ENCODE measurements around the gene LPIN3. TPM values are rescaled to one million over a fixed set of nuclear protein-coding genes. Genes with fewer than 3 reads are reported as not detected.

LPIN3 gene
- total and polyA plus RNA-seq, 7 donors = 0.57 to 3.0 (median 1.5) TPM

DNA sequence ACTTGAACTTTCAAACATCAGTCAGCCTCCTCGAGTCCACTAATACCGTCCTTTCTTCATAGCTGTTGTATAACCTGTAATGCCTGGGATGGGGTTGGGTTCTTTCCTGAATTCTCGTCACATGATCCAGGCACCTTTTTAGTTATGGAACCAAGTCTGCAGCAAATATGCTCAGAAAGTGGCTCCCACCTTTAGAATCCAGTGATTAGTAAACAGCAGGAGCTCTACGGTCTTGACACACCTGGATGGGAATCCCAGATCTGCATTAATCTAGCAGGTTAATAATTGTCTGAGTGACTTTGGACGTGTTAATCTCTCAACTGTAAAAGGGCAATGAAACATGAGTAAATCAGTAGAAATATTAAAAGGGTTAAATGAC is 22.4 kb upstream of the LPIN3 start:
- Histone ChIP-seq H3K4me3 (peak overlapping the region; percentile 89), H3K36me3 (ENCODE audit: insufficient read depth in 1 of 2, low read depth in 1 of 2) (no peaks in the 10 kb centered on the region), H3K27me3 (ENCODE audit: insufficient read depth in 3 of 3, low read length in 2 of 3) (no peaks in the 10 kb centered on the region), H3K9me3 (no peaks in the 10 kb centered on the region), H3K27ac (peak overlapping the region; percentile 95), H3K4me1 (peaks cover 35% of the 10 kb centered on the region)
- intact Hi-C loops (cut with DNase I) = loop anchor here in 1 of 2 donors (5.0 kb wide), 2 partner anchors 71 to 86 kb away; no protein-coding TSS in a partner anchor
- WGBS, 3 donors = 44 to 63% (median 45%) methylated on average over 5 of the region's 5 CpGs
- TF ChIP-seq, protein P1, sequence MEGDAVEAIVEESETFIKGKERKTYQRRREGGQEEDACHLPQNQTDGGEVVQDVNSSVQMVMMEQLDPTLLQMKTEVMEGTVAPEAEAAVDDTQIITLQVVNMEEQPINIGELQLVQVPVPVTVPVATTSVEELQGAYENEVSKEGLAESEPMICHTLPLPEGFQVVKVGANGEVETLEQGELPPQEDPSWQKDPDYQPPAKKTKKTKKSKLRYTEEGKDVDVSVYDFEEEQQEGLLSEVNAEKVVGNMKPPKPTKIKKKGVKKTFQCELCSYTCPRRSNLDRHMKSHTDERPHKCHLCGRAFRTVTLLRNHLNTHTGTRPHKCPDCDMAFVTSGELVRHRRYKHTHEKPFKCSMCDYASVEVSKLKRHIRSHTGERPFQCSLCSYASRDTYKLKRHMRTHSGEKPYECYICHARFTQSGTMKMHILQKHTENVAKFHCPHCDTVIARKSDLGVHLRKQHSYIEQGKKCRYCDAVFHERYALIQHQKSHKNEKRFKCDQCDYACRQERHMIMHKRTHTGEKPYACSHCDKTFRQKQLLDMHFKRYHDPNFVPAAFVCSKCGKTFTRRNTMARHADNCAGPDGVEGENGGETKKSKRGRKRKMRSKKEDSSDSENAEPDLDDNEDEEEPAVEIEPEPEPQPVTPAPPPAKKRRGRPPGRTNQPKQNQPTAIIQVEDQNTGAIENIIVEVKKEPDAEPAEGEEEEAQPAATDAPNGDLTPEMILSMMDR (IDR thresholded peaks at IDR 0.05) = no peak
- ATAC-seq (no peak), DNase-seq (no peak)

DNA sequence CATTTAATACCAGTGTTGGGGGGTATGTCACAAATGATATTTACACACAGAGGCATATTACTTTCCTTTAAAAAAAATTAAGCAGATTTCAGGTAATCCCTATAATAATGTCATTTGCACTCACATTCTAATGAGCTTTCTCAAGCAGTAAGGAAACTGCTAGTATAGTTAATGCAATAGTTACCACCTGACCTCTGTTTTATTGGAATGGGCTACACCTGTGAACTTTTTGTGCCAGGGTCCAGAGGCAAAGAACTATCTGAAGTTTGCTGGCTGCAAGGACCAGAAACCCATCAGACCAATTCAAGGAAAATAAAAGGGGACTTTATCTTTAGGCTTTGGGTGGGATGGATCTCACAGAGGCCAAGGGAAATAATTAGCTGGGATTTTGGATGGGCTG is 20.2 kb upstream of the LPIN3 start:
- TF ChIP-seq, protein P1 (IDR thresholded peaks at IDR 0.05) = no peak
- no peak for DNase-seq
- H3K4me1 ChIP-seq = peaks cover 15% of the 10 kb centered on the region
- no peaks in the 10 kb centered on the region for H3K36me3 ChIP-seq (ENCODE audit: insufficient read depth in 1 of 2, low read depth in 1 of 2)
- intact Hi-C loops (cut with DNase I) = no loop called here
- H3K27me3 ChIP-seq (ENCODE audit: insufficient read depth in 3 of 3, low read length in 2 of 3) = no peaks in the 10 kb centered on the region
- no peak overlapping the region for H3K4me3 ChIP-seq
- no peak for ATAC-seq
- H3K9me3 ChIP-seq = no peaks in the 10 kb centered on the region
- H3K27ac ChIP-seq = no peak overlapping the region

DNA sequence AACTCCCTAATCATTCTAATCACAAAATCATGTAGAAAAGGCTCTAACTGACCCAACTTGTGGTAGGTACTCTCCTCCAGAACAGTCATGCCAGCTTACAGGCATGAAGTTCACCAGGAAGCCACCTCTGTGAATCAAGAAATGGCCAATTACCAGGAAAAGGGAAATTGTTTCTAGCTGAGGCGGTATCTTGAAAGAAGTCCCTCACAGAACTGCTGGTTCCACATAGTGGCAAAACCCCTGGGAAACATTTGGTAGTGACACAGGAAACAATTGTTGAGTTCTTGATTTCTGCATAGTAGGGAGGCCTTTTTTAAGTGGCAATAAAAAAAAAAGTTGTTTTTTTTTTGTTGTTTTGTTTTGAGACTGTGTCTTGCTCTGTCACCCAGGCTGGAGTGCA is 19.6 kb upstream of the LPIN3 start:
- ATAC-seq = no peak
- Histone ChIP-seq H3K9me3 (no peaks in the 10 kb centered on the region), H3K4me3 (no peak overlapping the region), H3K27me3 (ENCODE audit: insufficient read depth in 3 of 3, low read length in 2 of 3) (no peaks in the 10 kb centered on the region), H3K4me1 (peaks cover 9% of the 10 kb centered on the region), H3K36me3 (ENCODE audit: insufficient read depth in 1 of 2, low read depth in 1 of 2) (no peaks in the 10 kb centered on the region), H3K27ac (no peak overlapping the region)
- TF ChIP-seq, protein P1 (IDR thresholded peaks at IDR 0.05) = no peak
- DNase-seq = no peak
- WGBS, 3 donors = 83 to 88% (median 84%) methylated on average over 1 of the region's 1 CpG
- intact Hi-C loops (cut with DNase I) = no loop called here

DNA sequence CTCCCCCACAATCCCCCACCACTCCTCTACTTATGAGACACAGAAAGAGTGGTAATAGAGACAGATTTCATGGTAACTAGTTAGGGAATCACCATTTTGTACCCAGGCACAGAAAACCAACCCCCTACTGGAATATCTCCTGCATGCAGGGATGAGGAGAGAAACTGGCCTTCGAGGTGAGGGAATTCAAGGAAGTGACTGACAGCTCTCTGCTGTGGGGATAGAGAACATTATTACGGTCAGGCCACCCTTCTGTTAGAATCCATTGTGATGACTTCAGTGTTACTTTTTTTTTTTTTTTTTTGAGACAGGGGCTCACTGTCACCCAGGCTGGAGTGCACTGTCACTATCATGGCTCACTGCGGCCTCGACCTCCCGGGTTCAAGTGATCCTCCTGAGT is 13.4 kb upstream of the LPIN3 start:
- Histone ChIP-seq H3K27me3 (ENCODE audit: insufficient read depth in 3 of 3, low read length in 2 of 3) (no peaks in the 10 kb centered on the region), H3K36me3 (ENCODE audit: insufficient read depth in 1 of 2, low read depth in 1 of 2) (no peaks in the 10 kb centered on the region), H3K27ac (no peak overlapping the region), H3K4me1 (peaks cover 16% of the 10 kb centered on the region), H3K4me3 (no peak overlapping the region), H3K9me3 (no peaks in the 10 kb centered on the region)
- ATAC-seq (no peak), DNase-seq (no peak)
- 62 to 74% (median 73%) methylated on average over 5 of the region's 5 CpGs for WGBS, 3 donors
- intact Hi-C loops (cut with DNase I) = no loop called here
- TF ChIP-seq, protein P1 (IDR thresholded peaks at IDR 0.05) = no peak
